Right lobe of liver (tissue), 6 donors: ENCODE results near the gene HPS3. TPM values are rescaled to one million over a fixed set of nuclear protein-coding genes. Genes with fewer than 3 reads are reported as not detected.

Experiments
- ATAC-seq, 4 donors: fragments of 200-7000 bp; cut with Tn5 transposase; one replicate each; pipeline ENCODE4 v1.9.1; 2020; ENCODE audit warnings: mild to moderate bottlenecking in 4 of 4, moderate library complexity in 4 of 4
- DNase-seq, 3 donors: peaks; one replicate each; pipeline ENCODE4 v3.0.0-alpha.2; 2020
- H3K27ac ChIP-seq, 3 donors: fragments of 200-600 bp; one replicate each; pipeline ENCODE4 v1.8.0; 2022
- H3K27me3 ChIP-seq, 2 donors: fragments of 200-600 bp; one replicate each; pipeline ENCODE4 v1.8.0; 2022
- H3K36me3 ChIP-seq, 4 donors: fragments of 200-600 bp; sonication (generic) in 1 of 4; one replicate each; pipeline versions ENCODE4 v1.5.1 to v1.8.0; 2017 to 2022; ENCODE audit warnings: control low read depth in 1 of 4
- H3K4me1 ChIP-seq, 4 donors: fragments of 200-600 bp; sonication (generic) in 1 of 4; one replicate each; pipeline versions ENCODE4 v1.5.1 to v1.8.0; 2017 to 2022; ENCODE audit warnings: control low read depth in 1 of 4
- H3K4me3 ChIP-seq, 3 donors: fragments of 200-600 bp; one replicate each; pipeline ENCODE4 v1.8.0; 2022
- H3K9me3 ChIP-seq, 4 donors: fragments of 200-600 bp; sonication (generic) in 1 of 4; one replicate each; pipeline versions ENCODE4 v1.5.1 to v1.8.0; 2017 to 2022; ENCODE audit warnings: control low read depth in 1 of 4
- CTCF ChIP-seq, 4 donors: fragments of 200-600 bp in 3 of 4; fragments of 450-650 bp in 1 of 4; IDR thresholded peaks; one replicate each; pipeline versions ENCODE4 v1.5.1 to v1.8.0; 2016 to 2022; ENCODE audit warnings: antibody characterized with exemption in 4 of 4, mild to moderate bottlenecking in 2 of 4
- POLR2A ChIP-seq: fragments of 450-650 bp; IDR thresholded peaks from one replicate; pipeline ENCODE4 v1.6.1; 2017; ENCODE audit warnings: antibody characterized with exemption, mild to moderate bottlenecking
- WGBS: methylation state at CpG from one replicate; pipeline ENCODE4 v1.1.6; 2018; ENCODE audit warnings: low coverage, low lambda C conversion rate; ENCODE audit not compliant: insufficient coverage; ENCODE audit errors: missing lambda C conversion rate; 5-methylcytosine and 5-hydroxymethylcytosine counted together
- intact Hi-C, 2 donors: fragments of 100-400 bp; cut with DNase I; formaldehyde crosslinking; loops; one replicate each; pipeline versions ENCODE4 v1.11.2 to v1.14.1; 2022
- total RNA-seq, 6 experiments: library from RNA; depleted of rRNA in 2 of 6; stranded (reverse); fragments of >200 nt in 2 of 6; fragmentation: NEBNext Ultra II Directional in 3 of 6; extraction: Animal tissue kit (Norgen Biotek cat#: 25700) in 3 of 6; gene quantifications; one replicate each; pipeline versions ENCODE4 v1.1.0 to v1.2.4, GENCODE V29; 2016 to 2023
- donor health status: DM: no; HTN: yes; CAD: no.
- donor health status: DM: no; HTN: no; CAD: no.
- donor health status: DM: no; HTN: no; CAD: no.
- donor health status: DM: no; HTN: yes; CAD: no.
- donor health status: DM: no; HTN: yes; CAD: no.

The HPS3 gene
- total RNA-seq, 6 experiments from 2014 or later: 4.2 to 8.5 (median 6.3) TPM

- WGBS: 96% methylated on average over 4 of the region's 4 CpGs
- no peak for TF ChIP-seq POLR2A
- TF ChIP-seq CTCF (IDR thresholded peaks at IDR 0.05): no peak
- no peaks in the 10 kb centered on the region for H3K27me3 ChIP-seq
- H3K36me3 ChIP-seq: no peaks in the 10 kb centered on the region
- DNase-seq: no peak
- H3K27ac ChIP-seq: no peak overlapping the region
- no peak overlapping the region for H3K4me3 ChIP-seq
- H3K4me1 ChIP-seq: no peaks in the 10 kb centered on the region
- intact Hi-C loops: no loop called here
- no peak for ATAC-seq
- no peaks in the 10 kb centered on the region for H3K9me3 ChIP-seq
Measured at GRCh38 chr3:149101154-149101553, 28.3 kb upstream of the HPS3 start.

DNA sequence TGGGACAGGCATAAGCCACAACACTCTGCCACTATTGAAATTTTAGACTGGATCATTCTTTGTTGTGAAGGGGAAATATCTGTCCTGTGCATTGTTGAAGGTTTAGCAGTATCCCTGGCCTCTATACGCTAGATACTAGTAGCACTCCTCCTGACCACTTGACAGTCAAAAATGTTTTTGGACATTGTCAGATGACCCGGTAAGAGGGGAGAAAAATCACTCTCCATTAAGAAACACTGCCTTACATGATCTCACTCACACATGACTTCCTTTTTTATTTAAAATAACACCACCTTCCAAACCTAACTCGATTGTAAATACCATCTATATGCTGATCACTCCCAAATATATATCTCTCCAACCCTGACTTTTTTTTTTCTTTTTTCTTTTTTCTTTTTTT, 27.8 kb upstream of the HPS3 start:
- TF ChIP-seq CTCF (IDR thresholded peaks at IDR 0.05) (no peak), POLR2A (no peak)
- intact Hi-C loops: no loop called here
- DNase-seq (no peak), ATAC-seq (no peak)
- no peaks in the 10 kb centered on the region for H3K4me1 ChIP-seq
- no peaks in the 10 kb centered on the region for H3K36me3 ChIP-seq
- no peaks in the 10 kb centered on the region for H3K9me3 ChIP-seq
- H3K27ac ChIP-seq: no peak overlapping the region
- 67% methylated on average over 1 of the region's 3 CpGs for WGBS
- no peak overlapping the region for H3K4me3 ChIP-seq
- H3K27me3 ChIP-seq: no peaks in the 10 kb centered on the region

DNA sequence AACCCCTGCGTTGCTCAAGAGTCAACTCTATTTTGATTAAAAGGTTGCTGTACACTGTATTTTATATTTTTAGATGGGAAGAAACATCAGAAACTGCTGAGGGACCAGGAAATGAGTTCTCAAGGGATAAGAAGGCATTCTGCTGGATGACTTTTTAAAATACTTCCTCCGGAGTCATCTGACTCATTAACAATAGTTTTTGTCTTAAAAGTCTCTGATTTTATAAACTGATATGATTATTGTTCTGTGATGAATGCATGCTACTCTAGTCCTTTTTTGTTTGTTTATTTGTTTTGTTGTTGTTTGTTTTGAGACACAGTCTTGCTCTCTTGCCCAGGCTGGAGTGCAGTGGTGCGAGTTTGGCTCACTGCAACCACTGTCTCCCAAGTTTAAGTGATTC, 25.0 kb upstream of the HPS3 start:
- intact Hi-C loops: no loop called here
- Histone ChIP-seq H3K27ac (no peak overlapping the region), H3K36me3 (no peaks in the 10 kb centered on the region), H3K4me1 (no peaks in the 10 kb centered on the region), H3K4me3 (no peak overlapping the region), H3K27me3 (no peaks in the 10 kb centered on the region), H3K9me3 (no peaks in the 10 kb centered on the region)
- 66% methylated on average over 3 of the region's 3 CpGs for WGBS
- DNase-seq (no peak), ATAC-seq (no peak)
- TF ChIP-seq POLR2A: no peak

GRCh38 chr3:149114458-149114857, 15.0 kb upstream of the HPS3 start:
- DNase-seq (no peak), ATAC-seq (peak in 2 of 4 donors; percentile 44 to 79)
- Histone ChIP-seq H3K27ac (no peak overlapping the region), H3K4me3 (no peak overlapping the region), H3K27me3 (no peaks in the 10 kb centered on the region), H3K9me3 (no peaks in the 10 kb centered on the region), H3K36me3 (no peaks in the 10 kb centered on the region), H3K4me1 (no peaks in the 10 kb centered on the region)
- WGBS: no CpG with 5 or more reads among the region's 1 CpG
- intact Hi-C loops: no loop called here
- TF ChIP-seq CTCF (IDR thresholded peaks at IDR 0.05) (no peak), POLR2A (no peak)

DNA sequence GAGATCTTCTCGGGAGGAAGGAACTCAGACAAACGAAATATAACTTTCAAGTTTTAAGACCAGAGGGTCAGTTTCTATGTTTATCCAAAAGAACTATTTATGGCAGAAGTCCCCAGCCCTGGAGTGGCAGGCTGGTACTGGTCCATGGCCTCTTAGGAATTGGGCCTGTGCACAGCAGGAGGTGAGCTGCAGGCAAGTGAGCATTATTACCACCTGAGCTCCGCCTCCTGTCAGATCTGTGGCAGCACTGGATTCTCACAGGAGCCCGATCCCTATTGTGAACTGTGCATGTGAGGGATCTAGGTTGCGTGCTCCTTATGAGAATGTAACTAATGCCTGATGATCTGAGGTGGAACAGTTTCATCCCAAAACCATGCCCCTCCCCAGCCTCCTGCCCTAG, 14.3 kb upstream of the HPS3 start:
- Histone ChIP-seq H3K36me3 (no peaks in the 10 kb centered on the region), H3K9me3 (no peaks in the 10 kb centered on the region), H3K4me1 (no peaks in the 10 kb centered on the region), H3K27me3 (no peaks in the 10 kb centered on the region), H3K27ac (no peak overlapping the region), H3K4me3 (no peak overlapping the region)
- DNase-seq: no peak
- intact Hi-C loops: loop anchor here in 1 of 2 donors (5.0 kb wide), 1 partner anchor 152 kb away; no protein-coding TSS in a partner anchor
- no peak for ATAC-seq
- WGBS: 64% methylated on average over 2 of the region's 5 CpGs
- no peak for TF ChIP-seq POLR2A
- no peak for TF ChIP-seq CTCF (IDR thresholded peaks at IDR 0.05)
